IMR-90 (cell line): ENCODE results near the gene NDP. TPM values are rescaled to one million over a fixed set of nuclear protein-coding genes. Genes with fewer than 3 reads are reported as not detected.

Experiments used
- ATAC-seq: fragments of 200-7000 bp; cut with Tn5 transposase; 2 replicates; pipeline ENCODE4 v1.9.1; 2020; ENCODE audit warnings: low read depth, mild to moderate bottlenecking, moderate library complexity
- BruUV-seq: library from RNA; stranded (reverse); fragments of 400-500 nt; replicated peaks from 2 replicates; lab custom pipeline; 2021; lab: Mats Ljungman, UMichigan
- CTCF ChIA-PET: fragments of 300-600 bp; formaldehyde crosslinking; extraction: SDS; loops from one replicate; lab custom pipeline; 2021; ENCODE audit warnings: antibody characterized with exemption; lab: Yijun Ruan, JAX
- POLR2A ChIA-PET: fragments of 300-600 bp; sonication (Branson Sonifier 250); formaldehyde crosslinking; loops from one replicate; lab custom pipeline; 2022; ENCODE audit warnings: antibody characterized with exemption; ENCODE audit not compliant: unreplicated experiment; lab: Charles Lee
- DNase-seq: peaks from one replicate; pipeline ENCODE4 v3.0.0; 2013
- H2AFZ ChIP-seq: replicated peaks from 2 replicates; pipeline ENCODE3; 2013; ENCODE audit warnings: low read length, mild to moderate bottlenecking; ENCODE audit not compliant: poor library complexity
- H2AK5ac ChIP-seq: 2 replicates; pipeline ENCODE4 v1.6.1; 2013; ENCODE audit warnings: low read depth, low read length, inconsistent platforms
- H2AK9ac ChIP-seq: replicated peaks from 2 replicates; pipeline ENCODE3; 2013; ENCODE audit warnings: mild to moderate bottlenecking, low read depth, low read length, moderate library complexity; ENCODE audit not compliant: poor library complexity
- H2BK120ac ChIP-seq: 2 replicates; pipeline ENCODE4 v1.6.1; 2013; ENCODE audit warnings: low read depth, low read length, inconsistent platforms
- H2BK15ac ChIP-seq: 3 replicates; pipeline ENCODE4 v1.6.1; 2013; ENCODE audit warnings: low read depth, low read length, inconsistent platforms
- H2BK20ac ChIP-seq: 2 replicates; pipeline ENCODE4 v1.6.1; 2013; ENCODE audit warnings: low read depth, mild to moderate bottlenecking, inconsistent platforms, low read length, moderate library complexity
- H2BK5ac ChIP-seq: 2 replicates; pipeline ENCODE4 v1.6.1; 2013; ENCODE audit warnings: mild to moderate bottlenecking, low read depth, low read length, inconsistent platforms; ENCODE audit not compliant: poor library complexity, severe bottlenecking
- H3K14ac ChIP-seq: replicated peaks from 2 replicates; pipeline ENCODE4 v1.6.1; 2013; ENCODE audit warnings: low read depth, low read length, inconsistent platforms
- H3K18ac ChIP-seq: 2 replicates; pipeline ENCODE4 v1.6.1; 2013; ENCODE audit warnings: low read depth, low read length, control low read depth
- H3K23ac ChIP-seq: 2 replicates; pipeline ENCODE4 v1.6.1; 2013; ENCODE audit warnings: low read depth, low read length, inconsistent platforms
- H3K27ac ChIP-seq: 2 replicates; pipeline ENCODE4 v1.5.1; 2013; ENCODE audit warnings: mild to moderate bottlenecking, control low read depth, low read length; ENCODE audit not compliant: insufficient read depth
- H3K27me3 ChIP-seq: 2 replicates; pipeline ENCODE4 v1.6.1; 2013; ENCODE audit warnings: low read length; ENCODE audit not compliant: control insufficient read depth, insufficient read depth
- H3K36me3 ChIP-seq: 2 replicates; pipeline ENCODE4 v1.6.1; 2013; ENCODE audit warnings: low read length, mixed read lengths; ENCODE audit not compliant: control insufficient read depth, insufficient read depth
- H3K4ac ChIP-seq: 2 replicates; pipeline ENCODE4 v1.6.1; 2013; ENCODE audit warnings: low read depth, low read length, inconsistent platforms
- H3K4me1 ChIP-seq: 2 replicates; pipeline ENCODE4 v1.6.1; 2013; ENCODE audit warnings: low read length, mixed read lengths; ENCODE audit not compliant: control insufficient read depth, insufficient read depth
- H3K4me2 ChIP-seq: 2 replicates; pipeline ENCODE4 v1.6.1; 2013; ENCODE audit warnings: low read depth, mild to moderate bottlenecking, control low read depth, low read length, moderate library complexity
- H3K4me3 ChIP-seq: 2 replicates; pipeline ENCODE4 v1.5.1; 2013; ENCODE audit warnings: low read depth, mild to moderate bottlenecking, control low read depth, low read length, moderate library complexity; ENCODE audit not compliant: insufficient read depth
- H3K56ac ChIP-seq: 2 replicates; pipeline ENCODE4 v1.6.1; 2013; ENCODE audit warnings: low read length, inconsistent platforms; ENCODE audit not compliant: insufficient read depth; ENCODE audit errors: extremely low read depth
- H3K79me1 ChIP-seq, 2 experiments: 2 replicates each; pipeline ENCODE4 v1.6.1; 2013; ENCODE audit warnings: low read length in 2 of 2, inconsistent platforms in 1 of 2, low read depth in 1 of 2
- H3K9ac ChIP-seq: 2 replicates; pipeline ENCODE4 v1.6.1; 2013; ENCODE audit warnings: low read depth, low read length, control low read depth
- H3K9me1 ChIP-seq: 2 replicates; pipeline ENCODE4 v1.6.1; 2013; ENCODE audit warnings: low read length, inconsistent platforms; ENCODE audit not compliant: insufficient read depth
- H3K9me3 ChIP-seq: 2 replicates; pipeline ENCODE4 v1.6.1; 2013; ENCODE audit warnings: low read length; ENCODE audit not compliant: control insufficient read depth, insufficient read depth
- H4K20me1 ChIP-seq: 2 replicates; pipeline ENCODE4 v1.6.1; 2013; ENCODE audit warnings: low read length, inconsistent platforms; ENCODE audit not compliant: insufficient read depth
- H4K5ac ChIP-seq: 2 replicates; pipeline ENCODE4 v1.6.1; 2013; ENCODE audit warnings: mild to moderate bottlenecking, low read depth, low read length, control low read depth
- H4K8ac ChIP-seq, 2 experiments: 2 replicates each; pipeline ENCODE4 v1.6.1; 2013; ENCODE audit warnings: low read depth in 2 of 2, low read length in 2 of 2, control low read depth in 1 of 2, inconsistent platforms in 1 of 2
- H4K91ac ChIP-seq: 2 replicates; pipeline ENCODE4 v1.6.1; 2013; ENCODE audit warnings: low read depth, low read length, inconsistent platforms; ENCODE audit not compliant: insufficient read depth
- BHLHE40 ChIP-seq: fragments of 150-350 bp; IDR thresholded peaks from 2 replicates; pipeline ENCODE4 v1.6.1; 2016; ENCODE audit warnings: mild to moderate bottlenecking, low read depth, low read length
- CEBPB ChIP-seq: IDR thresholded peaks from 2 replicates; pipeline ENCODE4 v1.6.1; 2012; ENCODE audit warnings: low read depth, low read length, improper control_type of control experiment
- CHD1 ChIP-seq: IDR thresholded peaks from 2 replicates; pipeline ENCODE4 v1.6.1; 2012; ENCODE audit warnings: low read depth, low read length, improper control_type of control experiment
- ELK1 ChIP-seq: fragments of 150-350 bp; IDR thresholded peaks from 2 replicates; pipeline ENCODE4 v1.6.1; 2016; ENCODE audit warnings: low read depth, mild to moderate bottlenecking, low read length, moderate library complexity, borderline replicate concordance
- FOS ChIP-seq: fragments of 150-350 bp; IDR thresholded peaks from 2 replicates; pipeline ENCODE4 v1.6.1; 2016; ENCODE audit warnings: low read depth, low read length
- MAFK ChIP-seq: IDR thresholded peaks from 2 replicates; pipeline ENCODE4 v1.6.1; 2012; ENCODE audit warnings: low read depth, low read length, improper control_type of control experiment
- MAZ ChIP-seq: IDR thresholded peaks from 2 replicates; pipeline ENCODE4 v1.6.1; 2012; ENCODE audit warnings: low read depth, mild to moderate bottlenecking, low read length, improper control_type of control experiment, moderate library complexity, borderline replicate concordance
- MXI1 ChIP-seq: IDR thresholded peaks from 2 replicates; pipeline ENCODE4 v1.6.1; 2012; ENCODE audit warnings: low read depth, mild to moderate bottlenecking, low read length, moderate library complexity, borderline replicate concordance
- NFE2L2 ChIP-seq: fragments of 150-350 bp; IDR thresholded peaks from 2 replicates; pipeline ENCODE4 v1.6.1; 2016; ENCODE audit warnings: low read depth, mild to moderate bottlenecking, low read length
- POLR2A ChIP-seq: IDR thresholded peaks from 2 replicates; pipeline ENCODE4 v1.6.1; 2012; ENCODE audit warnings: mild to moderate bottlenecking, low read depth, low read length
- RAD21 ChIP-seq: IDR thresholded peaks from 2 replicates; pipeline ENCODE4 v1.6.1; 2012; ENCODE audit warnings: low read length, improper control_type of control experiment
- RCOR1 ChIP-seq: IDR thresholded peaks from 2 replicates; pipeline ENCODE4 v1.6.1; 2012; ENCODE audit warnings: mild to moderate bottlenecking, low read length, improper control_type of control experiment; ENCODE audit not compliant: insufficient replicate concordance
- RFX5 ChIP-seq: IDR thresholded peaks from 2 replicates; pipeline ENCODE4 v1.8.0; 2012; ENCODE audit warnings: low read depth, mild to moderate bottlenecking, low read length, moderate library complexity
- SMC3 ChIP-seq: fragments of 150-350 bp; IDR thresholded peaks from 2 replicates; pipeline ENCODE4 v1.6.1; 2016; ENCODE audit warnings: low read depth, mild to moderate bottlenecking, antibody characterized with exemption, low read length, moderate library complexity
- USF2 ChIP-seq: fragments of 150-350 bp; IDR thresholded peaks from 2 replicates; pipeline ENCODE4 v1.6.1; 2017; ENCODE audit warnings: mild to moderate bottlenecking, antibody characterized with exemption, low read length, low read depth
- WGBS, 2 experiments: methylation state at CpG; one replicate each; pipeline versions ENCODE4 v1.1.5 to v1.1.7; 2013; ENCODE audit warnings: missing lambda C conversion rate in 2 of 2; ENCODE audit not compliant: insufficient read length in 1 of 2; ENCODE audit errors: extremely low coverage in 2 of 2; 5-methylcytosine and 5-hydroxymethylcytosine counted together
- dilution Hi-C: fragments of 300-500 bp; cut with HindIII; formaldehyde crosslinking; loops from one replicate; pipeline ENCODE4 v1.14.3; 2018; ENCODE audit warnings: low sequenced_read_pairs; ENCODE audit not compliant: unreplicated experiment
- in situ Hi-C: fragments of 300-500 bp; cut with MboI; formaldehyde crosslinking; loops from 3 replicates; pipeline ENCODE4 v1.14.3; 2019; ENCODE audit warnings: low sequenced_read_pairs, inconsistent platforms, mixed read lengths
- intact Hi-C: fragments of 100-400 bp; cut with micrococcal nuclease; formaldehyde crosslinking; loops from 2 replicates; pipeline ENCODE4 v1.10.0; 2022
- polyA plus RNA-seq, 3 experiments: library from polyadenylated mRNA; depleted of rRNA; stranded (reverse); fragments of >200 nt; gene quantifications; 2 replicates each; pipeline ENCODE4 v1.2.3, GENCODE V29; 2012; ENCODE audit warnings: low replicate concordance in 1 of 3
- total RNA-seq: library from RNA; depleted of rRNA; stranded (reverse); fragments of >200 nt; gene quantifications from 2 replicates; pipeline ENCODE4 v1.2.3, GENCODE V29; 2012

NDP gene
- total and polyA plus RNA-seq, 2 of the 4 experiments (the other 2 are of a cell fraction): 0.36 to 0.39 TPM

GRCh38 chrX:44002567-44002966 lies 29.4 kb upstream of the NDP start:
- Histone ChIP-seq H4K8ac (no peak overlapping the region), H4K5ac (no peak overlapping the region), H3K4me2 (no peak overlapping the region), H2AK5ac (no peak overlapping the region), H2BK5ac (no peak overlapping the region), H3K4me1 (no peaks in the 10 kb centered on the region), H3K27me3 (peaks cover 2% of the 10 kb centered on the region), H3K36me3 (no peaks in the 10 kb centered on the region), H4K91ac (no peak overlapping the region), H3K79me1 (no peaks in the 10 kb centered on the region), H2AFZ (no peak overlapping the region), H4K20me1 (no peaks in the 10 kb centered on the region), H3K14ac (no peak overlapping the region), H3K9ac (no peak overlapping the region), H3K27ac (no peak overlapping the region), H3K4me3 (no peak overlapping the region), H2BK15ac (no peak overlapping the region), H3K4ac (no peak overlapping the region), H2BK20ac (no peak overlapping the region), H2AK9ac (no peak overlapping the region), H3K18ac (no peak overlapping the region), H2BK120ac (no peak overlapping the region), H3K9me3 (no peaks in the 10 kb centered on the region), H3K56ac (no peak overlapping the region), H3K23ac (no peak overlapping the region), H3K9me1 (no peaks in the 10 kb centered on the region)
- no TSS peak for BruUV-seq
- DNase-seq (no peak), ATAC-seq (no peak)
- CTCF ChIA-PET: no interaction called here
- TF ChIP-seq FOS (no peak), MAZ (no peak), BHLHE40 (no peak), RCOR1 (no peak), POLR2A (no peak), ELK1 (no peak), MAFK (no peak), MXI1 (no peak), USF2 (no peak), NFE2L2 (no peak), CEBPB (no peak), RAD21 (no peak), CHD1 (no peak), SMC3 (no peak), RFX5 (no peak)
- POLR2A ChIA-PET: no interaction called here
- dilution Hi-C loops (no loop called here), in situ Hi-C loops (no loop called here), intact Hi-C loops (no loop called here)
- WGBS, 2 experiments: no CpG with 5 or more reads among the region's 1 CpG
